ENCODE measurements around the gene ZSCAN31. TPM values are rescaled to one million over a fixed set of nuclear protein-coding genes. Genes with fewer than 3 reads are reported as not detected.

ZSCAN31 gene
- total RNA-seq, 1 experiment from 2014 or later: 10.1 TPM

GRCh38 chr6:28354688-28355554, 19.0 kb upstream of the ZSCAN31 start:
- Histone ChIP-seq H3K4me1 (ENCODE audit: control insufficient read depth in 1 of 2, insufficient read depth in 2 of 2, low read length in 2 of 2) (peaks cover 39 to 61% of the 10 kb centered on the region in 2 experiments), H3K79me2 (ENCODE audit: insufficient read depth, low read length) (peaks cover 67% of the 10 kb centered on the region), H3K9me3 (ENCODE audit: control insufficient read depth in 1 of 2, insufficient read depth in 1 of 2, low read depth in 1 of 2, low read length in 2 of 2) (no peaks in the 10 kb centered on the region), H3K4me3 (replicated peaks in 1 of 2; ENCODE audit: low read depth in 1 of 2, low read length in 2 of 2) (peak overlapping the region in 1 of 2 experiments; percentile 63; a peak in 2 of 4 replicates), H4K20me1 (ENCODE audit: insufficient read depth) (no peaks in the 10 kb centered on the region), H3K4me2 (ENCODE audit: low read length) (peak overlapping the region; percentile 94), H3K27ac (ENCODE audit: low read depth, low read length) (peak overlapping the region; percentile 85), H3K9me2 (ENCODE audit: insufficient read depth) (no peaks in the 10 kb centered on the region), H3K36me3 (ENCODE audit: control insufficient read depth in 1 of 2, insufficient read depth in 2 of 2, low read length in 2 of 2) (0 out of 4 replicates have a peak, but pooled peaks cover under 1 to 4% of the 10 kb centered on the region in 2 experiments), H2AFZ (ENCODE audit: low read depth, low read length, poor library complexity, severe bottlenecking) (no peak overlapping the region), H3K9ac (ENCODE audit: low read length) (peak overlapping the region; percentile 70), H3K27me3 (ENCODE audit: insufficient read depth, low read length) (no peaks in the 10 kb centered on the region)
- ChIA-PET RAD21 (ENCODE audit: low non-redundant PET in 1 of 2, low total read pairs in 2 of 2, uncharacterized antibody in 2 of 2, unreplicated experiment in 2 of 2) (interaction anchor here (1.3 to 1.7 kb wide), 3 partner anchors 103 to 213 kb away, joined by 3 to 4 read pairs (median 3); partner anchors contain the start of genes ZKSCAN8 (in 2 of the 2) and ZKSCAN4 (in 1 of the 2)), POLR2A (interaction anchor here (1.3 to 2.9 kb wide), 8 partner anchors 19 to 543 kb away, joined by 3 to 14 read pairs (median 4); partner anchors contain the start of genes ZKSCAN8 and ZSCAN31), CTCF (interaction anchor here (0.7 to 2.7 kb wide), 9 partner anchors 17 to 465 kb away, joined by 3 to 20 read pairs (median 7); partner anchors contain the start of genes ZKSCAN4 and ZKSCAN8)
- TF ChIP-seq POLR2A (IDR thresholded peaks at IDR 0.05; ENCODE audit: borderline replicate concordance, extremely low read depth, insufficient read depth, insufficient read length) (no peak), CBX3 (IDR thresholded peaks at IDR 0.05; ENCODE audit: low read depth) (no peak), FOSL1 (IDR thresholded peaks at IDR 0.05; ENCODE audit: low read depth) (no peak), TCF7L2 (IDR thresholded peaks at IDR 0.05; ENCODE audit: borderline replicate concordance, extremely low read depth, insufficient read depth, insufficient read length) (no peak), ELF1 (IDR thresholded peaks at IDR 0.05; ENCODE audit: borderline replicate concordance, low read depth) (no peak), ZBTB33 (IDR thresholded peaks at IDR 0.05; ENCODE audit: extremely low read depth, insufficient replicate concordance, low read length) (no peak), POLR2AphosphoS5 (IDR thresholded peaks at IDR 0.05; ENCODE audit: low read depth, low read length) (no peak)
- TF ChIP-seq, protein P1, sequence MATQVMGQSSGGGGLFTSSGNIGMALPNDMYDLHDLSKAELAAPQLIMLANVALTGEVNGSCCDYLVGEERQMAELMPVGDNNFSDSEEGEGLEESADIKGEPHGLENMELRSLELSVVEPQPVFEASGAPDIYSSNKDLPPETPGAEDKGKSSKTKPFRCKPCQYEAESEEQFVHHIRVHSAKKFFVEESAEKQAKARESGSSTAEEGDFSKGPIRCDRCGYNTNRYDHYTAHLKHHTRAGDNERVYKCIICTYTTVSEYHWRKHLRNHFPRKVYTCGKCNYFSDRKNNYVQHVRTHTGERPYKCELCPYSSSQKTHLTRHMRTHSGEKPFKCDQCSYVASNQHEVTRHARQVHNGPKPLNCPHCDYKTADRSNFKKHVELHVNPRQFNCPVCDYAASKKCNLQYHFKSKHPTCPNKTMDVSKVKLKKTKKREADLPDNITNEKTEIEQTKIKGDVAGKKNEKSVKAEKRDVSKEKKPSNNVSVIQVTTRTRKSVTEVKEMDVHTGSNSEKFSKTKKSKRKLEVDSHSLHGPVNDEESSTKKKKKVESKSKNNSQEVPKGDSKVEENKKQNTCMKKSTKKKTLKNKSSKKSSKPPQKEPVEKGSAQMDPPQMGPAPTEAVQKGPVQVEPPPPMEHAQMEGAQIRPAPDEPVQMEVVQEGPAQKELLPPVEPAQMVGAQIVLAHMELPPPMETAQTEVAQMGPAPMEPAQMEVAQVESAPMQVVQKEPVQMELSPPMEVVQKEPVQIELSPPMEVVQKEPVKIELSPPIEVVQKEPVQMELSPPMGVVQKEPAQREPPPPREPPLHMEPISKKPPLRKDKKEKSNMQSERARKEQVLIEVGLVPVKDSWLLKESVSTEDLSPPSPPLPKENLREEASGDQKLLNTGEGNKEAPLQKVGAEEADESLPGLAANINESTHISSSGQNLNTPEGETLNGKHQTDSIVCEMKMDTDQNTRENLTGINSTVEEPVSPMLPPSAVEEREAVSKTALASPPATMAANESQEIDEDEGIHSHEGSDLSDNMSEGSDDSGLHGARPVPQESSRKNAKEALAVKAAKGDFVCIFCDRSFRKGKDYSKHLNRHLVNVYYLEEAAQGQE (IDR thresholded peaks at IDR 0.05; ENCODE audit: low read depth): no peak
- TF ChIP-seq, protein P2, sequence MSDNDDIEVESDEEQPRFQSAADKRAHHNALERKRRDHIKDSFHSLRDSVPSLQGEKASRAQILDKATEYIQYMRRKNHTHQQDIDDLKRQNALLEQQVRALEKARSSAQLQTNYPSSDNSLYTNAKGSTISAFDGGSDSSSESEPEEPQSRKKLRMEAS (IDR thresholded peaks at IDR 0.05): no peak
- intact Hi-C loops (cut with micrococcal nuclease): loop anchor here (5.0 to 10.0 kb wide), 3 partner anchors 128 to 450 kb away; partner anchors contain the start of gene ZSCAN9
- no TSS peak for BruUV-seq (replicated peaks)
- DNase-seq (ENCODE audit: low read depth, low spot score) (no peak), ATAC-seq (no peak)
